WTC11 (cell line): ENCODE measurements around the gene IL2RG.

Experiments used
- ESRRA ChIP-seq: sonication (generic); formaldehyde crosslinking; IDR thresholded peaks from 2 replicates; pipeline ENCODE4 v1.8.1; 2022; ENCODE audit warnings: mild to moderate bottlenecking, missing genetic modification reagents, borderline replicate concordance
- FOXK1 ChIP-seq: sonication (generic); formaldehyde crosslinking; IDR thresholded peaks from 2 replicates; pipeline ENCODE4 v1.8.0; 2022; ENCODE audit warnings: mild to moderate bottlenecking, moderate library complexity, missing genetic modification reagents
- MYBL2 ChIP-seq: sonication (generic); formaldehyde crosslinking; IDR thresholded peaks from 2 replicates; pipeline ENCODE4 v1.8.1; 2023; ENCODE audit warnings: mild to moderate bottlenecking, moderate library complexity, missing genetic modification reagents
- SMAD3 ChIP-seq: sonication (generic); formaldehyde crosslinking; IDR thresholded peaks from 2 replicates; pipeline ENCODE4 v1.8.0; 2022; ENCODE audit warnings: missing genetic modification reagents, mild to moderate bottlenecking, borderline replicate concordance
- ZNF138 ChIP-seq: sonication (generic); formaldehyde crosslinking; conservative IDR thresholded peaks from 2 replicates; pipeline ENCODE4 v1.8.1; 2022; ENCODE audit warnings: mild to moderate bottlenecking, moderate library complexity, missing genetic modification reagents

GRCh38 chrX:71085900-71086299 is 25.5 kb downstream of the IL2RG start:
- TF ChIP-seq MYBL2 (no peak), ZNF138 (no peak), FOXK1 (CRISPR knock-in tag) (no peak), ESRRA (CRISPR knock-in tag) (no peak), SMAD3 (no peak)
